ENCODE results near the gene MYBPC1.

The MYBPC1 gene

DNA sequence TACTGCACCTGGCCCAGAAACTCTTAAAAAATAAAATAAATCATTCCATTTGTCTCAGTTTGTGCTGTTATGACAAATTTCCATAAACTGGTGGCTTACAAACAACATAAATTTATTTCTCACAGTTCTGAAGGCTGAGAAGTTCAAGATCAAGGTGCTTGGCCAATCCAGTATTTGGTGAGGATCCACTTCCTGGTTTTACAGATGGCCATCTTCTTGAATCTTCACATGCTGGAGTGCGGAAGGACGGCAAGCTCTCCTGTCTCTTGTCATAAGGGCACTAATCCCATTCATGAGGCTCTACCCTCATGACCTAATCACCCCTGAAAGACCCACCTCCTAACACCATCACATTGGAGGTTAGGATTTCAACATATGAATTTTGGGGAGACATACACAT lies 29.9 kb upstream of the MYBPC1 start:
- Histone ChIP-seq H3K27me3 (no peaks in the 10 kb centered on the region), H3K4me1 (peaks cover 0 to 1% (median 0%) of the 10 kb centered on the region in 4 donors), H3K9me3 (no peaks in the 10 kb centered on the region), H3K36me3 (no peaks in the 10 kb centered on the region), H3K27ac (no peak overlapping the region), H3K4me3 (no peak overlapping the region)
- TF ChIP-seq, protein P1, sequence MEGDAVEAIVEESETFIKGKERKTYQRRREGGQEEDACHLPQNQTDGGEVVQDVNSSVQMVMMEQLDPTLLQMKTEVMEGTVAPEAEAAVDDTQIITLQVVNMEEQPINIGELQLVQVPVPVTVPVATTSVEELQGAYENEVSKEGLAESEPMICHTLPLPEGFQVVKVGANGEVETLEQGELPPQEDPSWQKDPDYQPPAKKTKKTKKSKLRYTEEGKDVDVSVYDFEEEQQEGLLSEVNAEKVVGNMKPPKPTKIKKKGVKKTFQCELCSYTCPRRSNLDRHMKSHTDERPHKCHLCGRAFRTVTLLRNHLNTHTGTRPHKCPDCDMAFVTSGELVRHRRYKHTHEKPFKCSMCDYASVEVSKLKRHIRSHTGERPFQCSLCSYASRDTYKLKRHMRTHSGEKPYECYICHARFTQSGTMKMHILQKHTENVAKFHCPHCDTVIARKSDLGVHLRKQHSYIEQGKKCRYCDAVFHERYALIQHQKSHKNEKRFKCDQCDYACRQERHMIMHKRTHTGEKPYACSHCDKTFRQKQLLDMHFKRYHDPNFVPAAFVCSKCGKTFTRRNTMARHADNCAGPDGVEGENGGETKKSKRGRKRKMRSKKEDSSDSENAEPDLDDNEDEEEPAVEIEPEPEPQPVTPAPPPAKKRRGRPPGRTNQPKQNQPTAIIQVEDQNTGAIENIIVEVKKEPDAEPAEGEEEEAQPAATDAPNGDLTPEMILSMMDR (IDR thresholded peaks at IDR 0.05): no peak
- no peak for DNase-seq
- intact Hi-C loops (cut with DNase I; ENCODE audit: low total_unique reads): no loop called here

DNA sequence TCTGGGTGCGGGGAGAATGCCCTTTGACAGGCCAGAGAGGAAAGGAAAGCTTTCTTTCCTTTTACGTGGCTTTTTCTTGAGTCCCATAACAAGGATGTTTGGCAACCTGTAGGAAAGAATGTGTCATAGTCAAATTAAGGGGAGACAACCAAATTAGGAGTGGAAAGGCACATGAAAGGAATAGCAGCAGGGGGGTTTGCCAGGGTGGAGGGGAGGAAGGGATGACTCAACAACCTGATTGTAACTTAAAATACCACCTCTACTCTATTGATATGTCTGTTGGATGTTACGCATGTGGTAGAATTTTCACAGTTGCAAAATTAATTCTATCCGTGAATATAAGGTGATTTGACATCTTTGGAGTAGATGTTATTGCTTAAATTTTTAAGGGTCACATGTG lies 28.5 kb upstream of the MYBPC1 start:
- intact Hi-C loops (cut with DNase I; ENCODE audit: low total_unique reads): no loop called here
- Histone ChIP-seq H3K4me3 (no peak overlapping the region), H3K9me3 (no peaks in the 10 kb centered on the region), H3K36me3 (no peaks in the 10 kb centered on the region), H3K27me3 (no peaks in the 10 kb centered on the region), H3K27ac (no peak overlapping the region), H3K4me1 (peaks cover 0 to 6% (median 0%) of the 10 kb centered on the region in 4 donors)
- TF ChIP-seq, protein P1 (IDR thresholded peaks at IDR 0.05): no peak
- DNase-seq: no peak

DNA sequence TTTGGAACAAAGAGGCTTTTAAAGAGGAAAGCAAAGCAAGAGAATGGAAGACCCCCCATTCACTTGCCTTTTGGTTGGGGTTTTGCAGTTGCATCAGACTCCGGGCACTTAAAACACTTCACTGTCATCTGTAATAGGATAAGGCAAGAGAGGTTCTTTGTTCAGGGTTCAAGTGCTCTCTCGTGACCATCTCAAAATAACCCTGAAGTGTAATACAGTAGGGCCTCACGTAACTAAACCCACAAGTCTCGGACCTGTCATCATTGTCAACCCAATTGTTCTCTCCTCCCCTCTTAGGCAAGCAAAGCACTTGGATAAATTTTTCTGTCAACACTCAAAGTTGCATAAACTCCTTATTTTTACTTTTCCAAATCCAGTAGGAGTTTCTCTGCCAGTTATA lies 26.9 kb upstream of the MYBPC1 start:
- H3K27ac ChIP-seq: no peak overlapping the region
- no peaks in the 10 kb centered on the region for H3K27me3 ChIP-seq
- no peaks in the 10 kb centered on the region for H3K36me3 ChIP-seq
- peaks cover 0 to 6% (median 0%) of the 10 kb centered on the region in 4 donors for H3K4me1 ChIP-seq
- intact Hi-C loops (cut with DNase I; ENCODE audit: low total_unique reads): no loop called here
- TF ChIP-seq, protein P1 (IDR thresholded peaks at IDR 0.05): no peak
- H3K9me3 ChIP-seq: no peaks in the 10 kb centered on the region
- DNase-seq: no peak
- H3K4me3 ChIP-seq: no peak overlapping the region

DNA sequence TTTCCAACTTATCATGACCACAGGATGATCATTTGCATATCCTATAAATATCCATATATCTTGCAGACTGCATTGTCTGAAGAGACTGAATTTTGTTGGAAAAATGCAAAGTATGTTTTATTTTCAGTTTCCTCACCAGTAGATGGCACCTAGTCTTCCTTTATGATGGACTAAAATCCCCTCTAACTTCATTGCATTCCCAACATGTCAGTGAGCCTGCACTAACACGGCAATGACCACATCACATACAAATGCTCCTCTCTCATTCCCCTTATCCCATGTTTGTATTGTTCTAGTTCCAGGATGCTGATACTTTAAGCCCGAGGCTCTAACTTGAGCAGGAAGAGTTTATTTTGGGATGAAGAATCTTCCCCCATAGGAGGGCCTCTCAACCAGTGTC lies 24.7 kb upstream of the MYBPC1 start:
- TF ChIP-seq, protein P1 (IDR thresholded peaks at IDR 0.05): peak in 1 of 2 experiments; percentile 25
- intact Hi-C loops (cut with DNase I; ENCODE audit: low total_unique reads): no loop called here
- H3K4me1 ChIP-seq: peaks cover 0 to 6% (median 0%) of the 10 kb centered on the region in 4 donors
- H3K9me3 ChIP-seq: no peaks in the 10 kb centered on the region
- no peaks in the 10 kb centered on the region for H3K36me3 ChIP-seq
- no peaks in the 10 kb centered on the region for H3K27me3 ChIP-seq
- no peak overlapping the region for H3K27ac ChIP-seq
- DNase-seq: no peak
- no peak overlapping the region for H3K4me3 ChIP-seq

DNA sequence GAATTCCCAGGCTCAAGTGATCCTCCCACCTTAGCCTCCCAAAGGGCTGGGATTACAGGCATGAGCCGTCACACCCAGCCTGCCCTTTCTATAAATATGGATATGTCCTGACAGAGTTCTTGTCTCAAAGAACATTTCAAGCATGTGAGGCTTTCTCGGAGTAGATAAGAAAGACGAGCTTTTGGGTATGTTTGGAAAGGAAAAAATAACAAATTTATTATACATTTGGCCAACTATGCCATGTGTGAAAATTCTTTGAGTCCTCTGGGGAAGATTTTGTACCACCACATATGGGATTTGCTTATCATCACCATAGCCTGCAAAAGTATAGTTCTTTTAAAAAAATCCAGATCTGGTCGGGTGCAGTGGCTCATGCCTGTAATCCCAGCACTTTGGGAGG lies 23.7 kb upstream of the MYBPC1 start:
- intact Hi-C loops (cut with DNase I; ENCODE audit: low total_unique reads): no loop called here
- TF ChIP-seq, protein P1 (IDR thresholded peaks at IDR 0.05): no peak
- Histone ChIP-seq H3K4me3 (no peak overlapping the region), H3K27ac (no peak overlapping the region), H3K36me3 (no peaks in the 10 kb centered on the region), H3K4me1 (peaks cover 0 to 6% (median 0%) of the 10 kb centered on the region in 4 donors), H3K9me3 (no peaks in the 10 kb centered on the region), H3K27me3 (no peaks in the 10 kb centered on the region)
- no peak for DNase-seq

DNA sequence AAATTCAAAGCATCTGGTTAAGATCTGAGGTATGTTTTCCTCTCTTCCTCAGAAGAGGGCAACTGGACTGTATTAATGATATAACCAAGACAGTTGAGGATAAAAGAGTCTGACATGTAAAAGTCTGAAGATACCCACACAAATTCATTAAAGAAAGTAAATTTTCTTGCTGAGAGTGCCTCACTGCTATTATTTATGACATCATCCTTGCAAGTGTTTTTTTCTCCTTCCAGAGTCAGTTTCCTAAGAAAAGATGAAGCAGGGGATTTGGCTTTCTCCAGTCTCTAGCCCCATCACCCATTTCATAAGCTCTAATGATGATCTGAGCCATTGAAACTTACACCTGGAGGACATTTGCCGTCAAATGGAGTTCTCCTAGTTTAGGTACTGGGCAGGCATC lies 21.0 kb upstream of the MYBPC1 start:
- intact Hi-C loops (cut with DNase I; ENCODE audit: low total_unique reads): no loop called here
- Histone ChIP-seq H3K27ac (no peak overlapping the region), H3K4me1 (peaks cover 0 to 6% (median 0%) of the 10 kb centered on the region in 4 donors), H3K36me3 (no peaks in the 10 kb centered on the region), H3K4me3 (no peak overlapping the region), H3K9me3 (no peaks in the 10 kb centered on the region), H3K27me3 (no peaks in the 10 kb centered on the region)
- DNase-seq: no peak
- TF ChIP-seq, protein P1 (IDR thresholded peaks at IDR 0.05): no peak
